KBM-7 (cell line): ENCODE results near the gene LAIR1.
A peak's percentile ranks its signal among the peaks of the same experiment; 100 is the strongest.
"Not testable (repeated sequence)": the region's sequence is repeated elsewhere in the genome, so short reads cannot be mapped to it uniquely, and the experiment has no call there.

Experiments
- DNase-seq: peaks from one replicate; pipeline ENCODE4 v3.0.0-alpha.2; 2015
- in situ Hi-C: fragments of 300-500 bp; cut with MboI; formaldehyde crosslinking; loops from 2 replicates; pipeline ENCODE4 v1.14.3; 2020; ENCODE audit warnings: low sequenced_read_pairs, low pct_unique_long_range_greater_than_20kb, mixed read lengths

LAIR1 gene

DNA sequence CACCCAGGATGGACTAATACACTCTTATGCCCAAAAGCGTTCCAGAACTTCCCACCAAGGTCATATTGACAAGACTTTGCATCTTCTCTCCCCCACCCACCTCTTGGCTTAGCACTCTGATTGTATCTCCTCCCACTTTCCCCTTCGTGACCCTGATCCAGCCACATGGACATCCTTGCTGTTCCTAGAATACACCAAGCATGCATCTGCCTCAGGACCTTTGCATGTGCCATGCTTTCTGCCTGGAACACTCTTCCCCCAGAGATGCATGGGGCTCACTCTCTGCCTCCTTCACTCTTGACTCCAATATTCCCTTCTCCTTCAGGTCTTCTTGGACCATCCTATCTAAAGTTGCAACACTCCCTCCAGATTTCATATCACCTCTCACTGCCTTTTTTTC, 16.2 kb upstream of the LAIR1 start:
- in situ Hi-C loops: no loop called here
- no peak for DNase-seq

DNA sequence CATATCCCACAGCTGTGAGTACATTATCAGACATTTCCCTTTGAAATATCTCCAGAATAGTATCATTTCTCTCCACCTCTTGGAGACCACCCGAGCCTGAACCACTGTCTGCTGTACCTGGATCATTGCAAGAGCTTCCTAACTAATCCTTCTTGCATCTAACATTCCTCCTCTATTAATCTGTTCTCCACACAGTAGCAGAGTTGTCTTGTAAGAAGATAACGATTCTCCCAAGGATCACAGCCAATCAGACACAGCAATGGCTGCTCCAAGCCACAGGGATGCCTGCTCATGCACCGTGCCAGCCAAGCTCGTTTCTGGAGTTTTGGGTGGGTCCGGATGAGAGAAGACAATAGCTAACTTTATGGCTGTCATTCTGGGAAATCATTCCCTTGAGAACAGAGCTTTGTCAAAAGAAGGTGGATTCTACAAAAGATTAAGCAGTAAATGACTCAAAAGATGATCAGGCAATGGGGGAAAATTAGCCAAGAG, 14.5 kb upstream of the LAIR1 start:
- no peak for DNase-seq
- in situ Hi-C loops: no loop called here

DNA sequence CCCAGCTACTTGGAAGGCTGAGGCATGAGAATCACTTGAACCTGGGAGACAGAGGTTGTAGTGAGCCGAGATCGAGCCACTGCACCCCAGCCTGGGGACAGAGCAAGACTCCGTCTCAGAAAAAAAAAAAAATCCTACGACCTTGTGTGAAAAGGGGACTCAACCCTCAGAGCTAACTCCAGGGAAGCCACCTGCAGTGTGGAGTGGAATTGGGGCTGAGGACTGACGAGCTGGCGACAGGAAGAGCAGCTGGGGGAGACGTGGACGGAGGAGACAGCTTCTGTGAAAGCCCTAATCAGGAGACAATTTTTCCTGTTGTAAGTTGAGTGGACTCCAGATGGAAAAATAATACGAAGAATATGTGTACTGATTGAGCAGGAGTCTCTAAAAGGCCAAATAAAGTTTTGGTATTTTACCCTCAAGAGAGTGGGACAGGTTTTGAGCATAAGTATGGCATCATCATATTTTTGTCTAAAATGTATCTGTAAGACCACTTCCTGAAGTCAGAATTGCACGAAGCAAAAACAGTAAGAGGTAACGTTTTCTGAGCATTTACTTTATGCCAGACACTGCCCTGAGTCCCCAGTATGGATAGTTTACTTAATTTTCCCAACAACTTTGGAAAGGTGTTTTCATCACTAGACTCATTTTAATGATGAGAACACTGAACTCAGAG, 12.0 kb upstream of the LAIR1 start:
- in situ Hi-C loops: no loop called here
- peak; percentile 29 for DNase-seq

DNA sequence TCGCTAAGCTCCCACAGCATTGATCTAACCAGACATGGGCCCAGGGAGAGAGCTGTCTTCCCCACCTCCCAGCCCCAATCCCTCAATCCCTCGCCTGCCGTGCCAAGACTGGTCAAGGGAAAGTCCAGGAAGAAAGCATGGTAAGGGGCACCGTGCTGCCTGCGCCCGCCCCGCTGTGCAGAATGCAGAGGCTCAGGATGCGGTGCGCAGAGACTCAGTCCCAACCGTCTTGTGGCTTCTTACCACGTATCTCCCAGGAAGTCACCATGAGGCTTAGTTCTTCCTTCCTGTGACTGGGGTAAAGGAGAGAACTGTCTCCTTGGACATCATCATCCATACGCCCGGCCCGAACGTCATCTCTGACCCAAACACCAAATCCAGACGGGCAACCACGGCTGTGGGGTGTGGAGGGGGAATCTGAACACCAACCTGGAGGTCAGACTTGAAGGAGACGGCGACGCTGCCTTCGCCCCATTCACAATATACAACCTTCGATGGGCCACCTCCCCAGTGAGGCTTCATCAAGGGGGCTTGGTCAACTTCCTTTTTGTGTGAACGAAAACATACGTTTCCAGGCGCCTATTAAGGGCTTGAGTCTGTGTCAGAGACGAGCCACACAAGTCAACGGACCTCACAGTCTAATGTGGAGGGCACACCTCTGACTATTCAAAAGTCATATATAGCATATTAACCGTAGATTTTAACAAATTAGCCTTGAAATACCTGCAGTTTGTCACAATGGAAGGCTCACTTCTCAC, 10.6 kb upstream of the LAIR1 start:
- in situ Hi-C loops, DNase-seq: not testable (repeated sequence)

DNA sequence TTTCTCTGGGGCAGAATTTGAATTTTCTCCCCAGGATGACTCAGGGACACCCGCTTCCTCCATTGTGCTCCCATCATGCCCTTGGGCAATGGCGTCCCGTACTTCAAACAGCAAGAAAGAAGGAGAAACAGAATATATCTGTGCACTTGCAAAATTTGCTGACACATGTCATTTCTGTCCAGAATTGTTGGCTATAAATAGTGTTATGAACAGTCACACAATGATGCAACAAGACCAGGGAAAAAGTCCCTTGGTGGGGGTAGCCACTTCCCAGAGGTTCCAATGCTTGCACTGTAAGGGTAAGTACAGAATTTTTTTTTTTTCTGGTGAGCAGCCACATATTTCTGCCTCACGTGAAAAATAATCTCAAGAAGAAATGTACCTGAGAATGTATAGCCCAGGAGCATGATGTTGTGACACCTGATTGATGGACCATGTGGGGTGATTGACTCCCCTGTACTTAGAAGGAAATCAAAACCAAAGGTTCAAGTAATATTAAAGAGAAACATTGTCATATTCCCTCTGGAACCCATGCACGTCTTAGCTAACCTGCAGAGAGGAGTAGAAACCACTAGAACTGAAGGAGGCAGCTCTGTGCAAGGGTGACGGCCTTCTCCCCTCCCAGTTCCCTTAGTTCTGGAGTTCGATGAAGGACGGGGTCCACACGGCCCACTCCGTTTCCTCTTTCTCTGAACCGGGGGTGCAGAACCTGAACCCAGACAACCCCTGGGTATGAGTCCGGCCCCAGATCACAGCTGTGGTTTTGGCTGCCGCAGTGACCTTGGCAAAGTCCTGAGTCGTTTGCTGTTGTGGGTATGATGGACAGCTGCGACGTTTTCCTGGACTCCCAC, 9.3 kb upstream of the LAIR1 start:
- in situ Hi-C loops: no loop called here
- DNase-seq: peak; percentile 47

DNA sequence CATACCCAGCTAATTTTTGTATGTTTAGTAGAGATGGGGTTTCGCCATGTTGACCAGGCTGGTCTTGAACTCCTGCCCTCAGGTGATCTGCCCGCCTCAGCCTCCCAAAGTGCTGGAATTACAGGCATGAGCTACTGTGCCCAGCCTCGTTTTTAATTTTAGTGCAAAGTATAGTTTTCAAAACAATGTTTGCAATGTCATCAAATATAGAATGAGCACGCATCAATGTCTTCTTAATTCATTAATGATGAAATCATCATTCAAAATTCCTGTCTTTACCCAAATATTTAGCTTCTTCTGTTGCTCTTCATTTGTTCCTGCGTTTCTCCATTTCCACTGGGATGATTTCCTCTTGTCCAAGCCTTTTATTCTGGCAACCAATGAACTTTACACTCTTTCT, 6.7 kb upstream of the LAIR1 start:
- in situ Hi-C loops, DNase-seq: not testable (repeated sequence)

DNA sequence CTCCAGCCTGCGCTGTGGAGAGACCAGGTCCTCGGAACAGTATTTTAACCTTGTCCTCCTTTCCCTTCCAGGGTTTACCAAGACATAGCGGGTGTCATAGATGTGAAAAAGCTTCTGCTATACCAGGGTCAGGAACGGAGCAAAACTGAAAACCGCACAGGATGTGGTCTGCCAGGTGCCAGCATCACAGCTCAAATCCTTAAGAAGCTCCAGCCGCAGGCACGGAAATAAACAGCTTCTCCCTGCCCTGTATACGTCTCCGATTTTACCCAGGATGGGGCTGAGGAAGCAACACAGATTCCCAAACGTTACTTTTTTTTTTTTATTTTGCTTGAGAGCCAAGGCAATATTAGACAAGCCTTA, 5.7 kb upstream of the LAIR1 start:
- DNase-seq: peak; percentile 91
- in situ Hi-C loops: not testable (repeated sequence)

DNA sequence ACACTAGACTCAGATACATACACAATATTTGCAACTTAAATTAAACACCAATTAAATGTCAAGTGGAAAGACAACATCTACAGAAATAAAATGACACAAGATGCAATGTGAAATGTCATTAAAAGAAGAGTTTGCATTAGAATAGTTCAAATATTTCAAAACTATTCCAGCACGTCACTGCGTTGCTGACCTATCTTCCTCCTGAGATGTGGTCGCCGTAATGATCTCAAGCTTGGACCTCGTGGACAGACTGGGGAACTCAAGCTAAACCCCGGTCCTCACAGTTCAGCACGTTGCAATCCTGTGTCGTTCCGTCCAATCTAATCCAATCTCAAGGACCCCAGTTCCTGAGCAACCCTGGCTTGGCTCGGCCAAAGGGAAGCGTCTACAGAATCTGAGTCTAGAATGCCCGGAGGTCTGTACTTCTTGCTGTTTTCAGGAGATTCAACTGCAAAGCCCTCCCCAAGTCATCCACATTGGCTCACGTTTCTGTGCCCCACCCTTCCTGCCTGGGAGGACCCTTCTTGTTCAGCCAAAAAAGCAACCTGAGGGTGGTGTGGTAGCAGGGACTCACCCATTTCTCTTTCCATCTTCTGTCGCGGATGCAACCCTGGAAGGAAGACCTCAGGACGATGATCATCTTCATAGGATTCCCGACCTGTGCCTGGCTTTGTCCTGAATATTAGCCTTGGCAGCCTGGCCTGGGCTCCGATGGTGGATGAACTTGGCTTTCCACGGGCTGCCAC, 5.1 kb upstream of the LAIR1 start:
- in situ Hi-C loops: not testable (repeated sequence)
- peak; percentile 45 for DNase-seq

DNA sequence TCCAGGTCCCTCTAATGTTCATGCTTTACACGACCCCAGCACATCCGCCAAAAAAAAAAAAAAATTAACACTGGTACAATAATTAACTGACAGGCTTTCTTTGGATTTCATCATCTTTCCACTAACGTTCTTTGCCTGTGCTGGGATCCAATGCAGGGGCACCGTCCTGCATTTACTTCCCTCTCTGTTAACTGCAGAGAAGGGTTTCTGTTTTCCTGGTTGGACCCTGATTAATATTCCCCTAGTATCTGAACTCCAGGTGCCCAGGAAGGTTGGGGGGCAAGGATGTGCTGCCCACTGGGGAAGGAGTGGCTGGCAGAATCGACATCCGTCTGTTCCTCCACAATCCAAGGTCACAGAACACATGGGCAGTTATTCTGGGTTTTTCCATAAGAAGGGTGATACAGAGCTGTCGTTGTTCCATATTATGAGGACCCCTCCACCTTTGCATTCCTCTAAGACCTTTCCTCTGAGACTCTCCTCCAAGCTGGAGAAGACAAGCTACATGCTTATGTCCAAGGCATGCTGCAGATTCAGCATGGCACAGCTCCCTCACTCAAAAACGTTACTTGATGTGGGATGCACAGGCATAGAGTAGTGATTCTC, 4.5 kb upstream of the LAIR1 start:
- peak; percentile 54 for DNase-seq
- in situ Hi-C loops: no loop called here

DNA sequence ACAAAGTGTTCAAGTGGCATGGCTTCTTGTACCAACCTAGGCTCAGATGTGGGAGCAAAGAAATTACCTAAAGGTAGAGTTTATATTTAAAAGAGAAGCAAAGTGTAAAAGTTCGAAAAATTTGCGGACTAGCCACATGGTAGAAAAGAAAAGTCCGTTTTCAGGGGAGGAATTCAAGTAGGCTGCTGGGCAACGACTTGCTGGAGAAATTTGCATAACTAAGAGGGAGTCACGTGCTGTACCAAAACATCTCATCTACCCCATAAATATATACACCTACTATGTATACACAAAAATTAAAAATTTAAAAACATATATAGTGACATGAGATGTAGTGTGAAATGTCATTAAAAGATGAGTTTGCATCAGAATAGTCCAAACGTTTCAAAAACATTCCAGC, 2.1 kb upstream of the LAIR1 start:
- in situ Hi-C loops: no loop called here
- no peak for DNase-seq

DNA sequence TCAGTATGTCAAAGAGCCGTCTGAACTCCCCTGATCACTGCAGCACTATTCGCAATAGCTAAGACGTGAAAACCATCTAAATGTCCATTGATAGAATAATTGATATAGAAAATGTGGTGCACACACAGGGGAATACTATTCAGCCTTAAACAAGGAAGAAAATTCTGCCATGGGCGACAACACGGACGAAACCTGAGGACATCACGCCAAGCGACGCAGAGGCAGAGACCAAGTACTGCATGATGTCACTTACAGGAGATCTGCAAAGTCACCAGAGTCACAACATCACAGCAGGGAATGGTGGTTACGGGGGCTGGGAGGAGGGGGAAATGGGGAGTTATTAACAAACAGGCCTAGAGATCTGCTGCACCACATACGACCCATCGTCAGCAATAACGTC, 1.1 kb upstream of the LAIR1 start:
- DNase-seq, in situ Hi-C loops: not testable (repeated sequence)

DNA sequence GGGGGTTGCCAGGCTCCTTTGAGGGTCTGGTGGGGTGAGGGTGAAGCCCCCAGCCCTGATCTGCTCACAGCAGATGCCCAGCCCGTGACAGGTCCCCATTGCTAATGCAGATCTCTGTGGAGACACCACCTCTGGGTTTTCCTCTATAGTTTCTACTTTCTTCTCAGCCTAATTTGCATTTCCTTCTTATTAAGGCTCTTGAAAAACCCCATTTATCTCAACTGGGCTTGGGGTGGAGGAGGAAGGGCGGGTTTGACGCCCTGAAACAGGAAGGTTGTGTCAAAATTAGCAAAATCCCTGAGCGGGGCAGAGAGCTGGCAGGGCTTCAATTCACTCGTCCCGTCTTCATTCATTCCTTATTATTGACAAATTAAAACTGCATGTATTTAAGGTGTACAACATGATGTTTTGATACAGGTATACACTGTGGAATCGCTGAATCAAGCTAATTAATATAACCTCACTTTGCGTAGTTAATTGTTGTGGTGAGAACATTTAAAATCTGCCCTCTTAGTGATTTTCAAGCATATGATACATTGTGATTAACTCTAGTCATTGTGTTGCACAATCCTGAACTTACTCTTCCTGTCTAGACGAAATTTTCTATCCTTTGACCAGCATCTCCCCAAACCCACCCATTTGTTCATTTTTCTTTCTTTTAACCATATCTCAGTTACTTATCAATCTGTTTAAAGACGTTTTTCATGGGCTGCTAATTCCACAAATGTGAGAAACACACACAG, 2.9 kb downstream of the LAIR1 start:
- DNase-seq, in situ Hi-C loops: not testable (repeated sequence)

DNA sequence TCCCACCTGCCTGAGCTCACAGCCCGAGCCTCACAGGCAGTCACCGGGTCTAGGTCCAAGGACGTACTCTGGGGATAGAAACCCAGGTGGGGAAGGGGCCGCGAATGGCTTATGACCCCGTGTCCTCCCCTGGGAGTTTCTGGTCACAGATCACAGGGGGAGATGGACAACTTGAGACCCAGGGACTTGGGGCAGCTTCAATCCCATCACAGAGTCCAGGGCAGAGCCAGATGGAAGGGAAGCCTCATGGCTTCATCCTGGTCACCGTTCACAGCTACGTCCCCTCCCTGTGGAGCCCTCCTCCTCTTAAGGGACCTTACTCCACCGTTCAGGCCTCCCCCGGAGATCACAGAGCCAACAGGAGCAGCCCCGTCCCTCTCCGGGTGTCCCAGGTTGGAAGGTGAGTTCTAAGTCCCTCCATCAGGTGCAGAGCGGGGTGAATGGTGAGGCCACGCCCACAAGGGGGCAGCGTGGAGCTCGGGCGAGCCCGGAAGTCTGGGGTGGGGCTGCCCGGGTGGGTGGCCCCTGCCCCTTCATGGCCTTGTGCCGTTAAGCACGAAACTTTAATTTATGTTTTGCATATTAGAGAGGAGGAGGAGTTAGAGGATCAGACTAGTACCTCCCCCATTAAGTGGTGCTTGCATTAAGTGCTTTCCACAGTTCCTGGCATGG, 5.4 kb downstream of the LAIR1 start:
- in situ Hi-C loops, DNase-seq: not testable (repeated sequence)

DNA sequence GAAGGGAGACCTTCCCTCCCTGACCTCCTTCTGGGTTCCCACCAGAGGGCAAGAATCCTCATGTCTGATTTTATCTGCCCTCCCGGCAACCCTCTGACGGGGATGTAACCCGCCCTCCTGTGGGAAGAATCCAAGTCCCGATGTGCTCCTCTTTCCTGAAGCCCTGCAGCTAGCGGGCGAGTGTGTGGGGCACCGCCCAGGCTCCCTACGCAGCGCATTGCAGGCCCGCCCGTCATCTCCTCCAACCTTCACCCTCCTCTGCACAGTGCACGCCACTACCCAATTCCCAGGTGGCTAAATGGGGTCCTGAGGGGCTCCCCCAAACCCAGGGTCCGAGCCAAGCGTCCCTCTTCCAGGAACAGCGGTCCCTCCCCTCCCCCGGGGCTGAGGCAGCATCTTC, 7.3 kb downstream of the LAIR1 start:
- DNase-seq: no peak
- in situ Hi-C loops: no loop called here

DNA sequence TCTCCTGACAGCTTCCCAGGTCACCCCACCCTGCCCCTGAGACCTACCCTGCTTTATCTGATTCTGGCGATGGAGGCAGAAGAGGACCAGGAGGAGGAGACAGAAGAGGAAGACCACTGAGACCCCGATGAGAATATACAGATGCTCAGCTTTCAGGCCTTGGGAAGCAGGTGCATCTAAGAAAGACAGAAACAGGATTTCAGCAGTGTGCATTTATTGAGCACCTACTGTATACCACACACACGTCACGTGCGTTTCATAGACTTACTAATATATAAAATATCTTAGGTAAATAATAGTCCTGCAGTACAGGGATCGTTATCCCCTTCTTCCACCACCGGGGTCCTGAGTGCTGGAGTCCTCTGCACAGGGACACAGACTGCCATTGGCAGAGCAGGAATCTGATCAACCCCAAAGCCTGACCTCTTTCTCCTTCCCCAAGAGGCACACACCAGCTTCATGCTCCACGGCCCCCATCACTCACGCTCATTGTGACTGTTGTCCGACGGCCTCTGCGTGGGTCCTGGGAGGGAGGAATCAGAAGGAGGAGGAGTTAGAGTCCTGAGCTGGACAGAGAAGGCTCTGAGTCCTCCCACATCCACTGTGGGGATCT, 8.2 kb downstream of the LAIR1 start:
- no peak for DNase-seq
- in situ Hi-C loops: no loop called here

DNA sequence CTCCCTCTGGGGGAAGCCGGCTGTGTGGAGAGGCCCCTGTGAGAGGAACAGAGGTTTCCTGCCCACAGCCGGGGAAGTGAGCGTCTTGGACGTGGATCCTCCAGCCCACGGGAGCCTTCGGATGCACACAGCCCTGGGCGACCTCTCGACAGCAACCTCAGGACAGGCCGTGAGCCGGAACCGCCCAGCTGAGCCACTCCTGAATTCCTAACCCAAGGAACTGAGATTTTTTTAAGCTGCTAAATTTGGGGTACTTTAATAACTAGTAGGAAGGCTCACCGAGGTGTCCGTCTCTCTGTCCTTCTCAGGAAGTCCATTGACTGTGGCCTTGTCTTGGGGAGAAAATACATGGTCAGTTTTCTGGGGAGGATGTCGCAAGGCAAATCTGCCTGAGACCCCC, 9.1 kb downstream of the LAIR1 start:
- DNase-seq: no peak
- in situ Hi-C loops: no loop called here

DNA sequence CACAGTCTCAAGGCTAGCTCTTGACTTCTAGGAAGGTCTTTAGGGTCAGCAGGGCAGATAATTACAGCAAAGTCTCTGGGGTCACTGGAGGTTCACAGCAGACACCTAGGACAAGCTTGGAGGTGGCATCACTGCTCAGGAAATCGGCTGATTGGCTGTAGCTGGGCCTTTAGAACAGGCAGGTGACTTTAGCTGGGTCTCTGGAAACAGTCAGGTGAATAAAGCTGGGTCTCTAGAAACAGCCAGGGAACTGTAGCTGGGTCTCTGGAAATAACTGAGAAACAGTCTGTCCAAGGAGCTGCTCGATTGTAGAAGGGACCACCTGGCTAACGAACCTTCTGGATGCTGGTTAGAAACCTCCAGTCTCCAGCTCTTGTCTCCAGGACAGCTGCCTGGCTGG, 10.0 kb downstream of the LAIR1 start:
- DNase-seq: no peak
- in situ Hi-C loops: no loop called here
